B cell (primary cell): ENCODE measurements around the gene OLFM2. TPM values are rescaled to one million over a fixed set of nuclear protein-coding genes. Genes with fewer than 3 reads are reported as not detected.

Experiments
- ATAC-seq: fragments of 200-7000 bp; cut with Tn5 transposase; one replicate; pipeline ENCODE4 v1.10.0; 2021; ENCODE audit warnings: low read depth, mild to moderate bottlenecking, moderate number of reproducible peaks, moderate library complexity
- CTCF ChIA-PET: fragments of 350-600 bp; sonication (Branson Sonifier 250); formaldehyde crosslinking; loops from one replicate; lab custom pipeline; 2021; ENCODE audit warnings: antibody characterized with exemption, inconsistent platforms; lab: Charles Lee
- POLR2A ChIA-PET: fragments of 350-600 bp; sonication (Branson Sonifier 250); formaldehyde crosslinking; loops from one replicate; lab custom pipeline; 2021; ENCODE audit warnings: antibody characterized with exemption; lab: Charles Lee
- DNase-seq: peaks from one replicate; pipeline ENCODE4 v3.0.0; 2013
- H2AFZ ChIP-seq: 2 replicates; pipeline ENCODE4 v1.6.1; 2012; ENCODE audit warnings: mild to moderate bottlenecking, low read depth, low read length; ENCODE audit not compliant: insufficient read depth, poor library complexity, severe bottlenecking
- H3K27ac ChIP-seq, 2 donors: 1 replicate in 1 of 2; 2 replicates in 1 of 2; pipeline ENCODE4 v1.5.1; 2012 to 2013; ENCODE audit warnings: low read length in 2 of 2, mild to moderate bottlenecking in 2 of 2, moderate library complexity in 1 of 2
- H3K27me3 ChIP-seq, 4 experiments: fragments of 200-600 bp in 1 of 4; sonication (generic) in 1 of 4; replicated peaks in 1 of 4; 1 replicate in 2 of 4; 2 replicates in 2 of 4; pipeline versions ENCODE4 v1.6.1 to v1.7.0; 2013 to 2016; ENCODE audit warnings: low read length in 3 of 4, mild to moderate bottlenecking in 2 of 4, mixed read lengths in 1 of 4, moderate library complexity in 1 of 4; ENCODE audit not compliant: insufficient read depth in 4 of 4, control insufficient read depth in 3 of 4; ENCODE audit errors: control extremely low read depth in 1 of 4
- H3K36me3 ChIP-seq, 2 experiments: replicated peaks in 1 of 2; 1 replicate in 1 of 2; 2 replicates in 1 of 2; pipeline versions ENCODE4 v1.6.1 to v1.7.1; 2013; ENCODE audit warnings: low read length in 1 of 2; ENCODE audit not compliant: insufficient read depth in 2 of 2, control insufficient read depth in 1 of 2; ENCODE audit errors: control extremely low read depth in 1 of 2, extremely low read depth in 1 of 2
- H3K4me1 ChIP-seq, 2 donors: fragments of 200-600 bp in 1 of 2; sonication (generic) in 1 of 2; 1 replicate in 1 of 2; 2 replicates in 1 of 2; pipeline versions ENCODE4 v1.5.1 to v1.6.1; 2013 to 2017; ENCODE audit warnings: low read length in 2 of 2; ENCODE audit not compliant: control insufficient read depth in 2 of 2, insufficient read depth in 2 of 2
- H3K4me2 ChIP-seq: replicated peaks from 2 replicates; pipeline ENCODE3; 2012; ENCODE audit warnings: mild to moderate bottlenecking, low read depth, low read length; ENCODE audit not compliant: poor library complexity, severe bottlenecking
- H3K4me3 ChIP-seq, 5 experiments: fragments of 200-600 bp in 1 of 5; sonication (generic) in 1 of 5; 1 replicate in 3 of 5; 2 replicates in 2 of 5; pipeline versions ENCODE4 v1.5.1 to v1.7.0; 2011 to 2016; ENCODE audit warnings: low read length in 4 of 5, mild to moderate bottlenecking in 4 of 5, low read depth in 2 of 5, control low read depth in 1 of 5, moderate library complexity in 1 of 5; ENCODE audit not compliant: insufficient read depth in 1 of 5; ENCODE audit errors: control extremely low read depth in 1 of 5, extremely low read depth in 1 of 5
- H3K79me2 ChIP-seq: fragments of 200-600 bp; sonication (generic); one replicate; pipeline ENCODE4 v1.6.0; 2016; ENCODE audit warnings: low read length; ENCODE audit not compliant: control insufficient read depth, insufficient read depth
- H3K9ac ChIP-seq: fragments of 200-600 bp; sonication (generic); 2 replicates; pipeline ENCODE4 v1.6.1; 2017; ENCODE audit warnings: mild to moderate bottlenecking, low read length, moderate library complexity
- H3K9me3 ChIP-seq, 3 donors: one replicate each; pipeline versions ENCODE4 v1.6.1 to v1.7.1; 2013; ENCODE audit warnings: low read length in 2 of 3; ENCODE audit not compliant: control insufficient read depth in 2 of 3, insufficient read depth in 1 of 3; ENCODE audit errors: control extremely low read depth in 1 of 3
- H4K20me1 ChIP-seq: 2 replicates; pipeline ENCODE4 v1.6.0; 2012; ENCODE audit warnings: mild to moderate bottlenecking, low read length; ENCODE audit not compliant: insufficient read depth, control insufficient read depth, poor library complexity, severe bottlenecking
- H3K27ac Mint-ChIP-seq: one replicate; pipeline ENCODE4 v1.8.0; 2021; ENCODE audit warnings: mixed read lengths
- H3K27me3 Mint-ChIP-seq: one replicate; pipeline ENCODE4 v1.8.0; 2021; ENCODE audit warnings: mixed read lengths
- H3K4me1 Mint-ChIP-seq: one replicate; pipeline ENCODE4 v1.8.0; 2021; ENCODE audit warnings: mixed read lengths
- H3K4me3 Mint-ChIP-seq: one replicate; pipeline ENCODE4 v1.8.0; 2021; ENCODE audit warnings: mixed read lengths
- H3K9me3 Mint-ChIP-seq: one replicate; pipeline ENCODE4 v1.8.0; 2022; ENCODE audit warnings: mixed read lengths; ENCODE audit not compliant: insufficient read depth
- EZH2 ChIP-seq: IDR thresholded peaks from 2 replicates; pipeline ENCODE4 v1.6.1; 2012; ENCODE audit warnings: borderline replicate concordance, low read depth, mild to moderate bottlenecking, moderate library complexity, low read length; ENCODE audit not compliant: insufficient read depth, poor library complexity, severe bottlenecking
- WGBS: methylation state at CpG from one replicate; pipeline ENCODE4 v1.1.5; 2013; ENCODE audit warnings: missing lambda C conversion rate; ENCODE audit not compliant: insufficient coverage; 5-methylcytosine and 5-hydroxymethylcytosine counted together
- intact Hi-C: fragments of 100-400 bp; cut with micrococcal nuclease; formaldehyde crosslinking; loops from one replicate; pipeline ENCODE4 v1.10.0; 2022
- polyA plus RNA-seq: library from polyadenylated mRNA; depleted of rRNA; stranded (reverse); fragments of >200 nt; gene quantifications from 2 replicates; pipeline ENCODE4 v1.2.3, GENCODE V29; 2012
- total RNA-seq, 2 donors: library from RNA; stranded (reverse); fragments of 120-200 nt in 1 of 2; gene quantifications; 1 replicate in 1 of 2; 2 replicates in 1 of 2; pipeline versions ENCODE4 v1.2.3 to v1.2.4, GENCODE V29; 2013 to 2022
- TF ChIP-seq, protein P1 (sequence below): fragments of 200-600 bp; IDR thresholded peaks from one replicate; pipeline ENCODE4 v1.8.0; 2022; ENCODE audit warnings: antibody characterized with exemption, mild to moderate bottlenecking

OLFM2 gene
- total and polyA plus RNA-seq, 2 donors (not counting 1 experiment from before 2014, with no cell fraction given): 0.15 TPM; not detected in 1

DNA sequence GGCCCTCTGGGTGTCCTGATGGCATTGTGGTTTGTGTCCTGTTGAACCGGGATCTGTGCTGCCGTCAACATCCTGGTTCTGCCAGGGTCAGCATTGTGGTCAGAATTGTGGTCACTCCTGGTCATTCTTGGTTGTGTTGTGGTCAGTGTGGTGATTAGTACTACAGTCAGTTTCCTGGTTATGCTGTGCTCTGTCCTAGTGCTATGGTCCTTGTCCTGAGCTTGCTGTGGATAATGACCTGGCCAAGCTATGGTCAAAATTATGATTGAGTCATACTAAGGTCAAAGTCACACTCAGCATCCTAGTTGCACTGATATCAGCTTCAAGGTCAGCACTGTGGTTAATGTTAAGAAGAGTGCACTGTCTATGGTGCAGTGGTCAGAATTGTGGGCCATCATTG, 4.5 kb upstream of the OLFM2 start:
- ATAC-seq (no peak), DNase-seq (no peak)
- Histone ChIP-seq H3K4me1 (peaks cover 11% of the 10 kb centered on the region in 2 donors), H3K27ac (no peak overlapping the region), H2AFZ (no peak overlapping the region), H3K79me2 (no peaks in the 10 kb centered on the region), H3K4me3 (no peak overlapping the region), H3K9ac (no peak overlapping the region), H3K9me3 (peaks cover 2 to 28% (median 9%) of the 10 kb centered on the region in 3 donors), H3K4me2 (no peak overlapping the region), H4K20me1 (no peaks in the 10 kb centered on the region), H3K27me3 (peaks cover 0 to 39% (median 19%) of the 10 kb centered on the region in 4 experiments), H3K36me3 (no peaks in the 10 kb centered on the region)
- no peak overlapping the region for H3K27ac Mint-ChIP-seq
- ChIA-PET POLR2A (no interaction called here), CTCF (no interaction called here)
- peaks cover 2% of the 10 kb centered on the region for H3K9me3 Mint-ChIP-seq
- intact Hi-C loops: no loop called here
- H3K4me3 Mint-ChIP-seq: no peak overlapping the region
- peaks cover 42% of the 10 kb centered on the region for H3K27me3 Mint-ChIP-seq
- WGBS: 53% methylated on average over 2 of the region's 2 CpGs
- TF ChIP-seq EZH2: no peak
- TF ChIP-seq, protein P1, sequence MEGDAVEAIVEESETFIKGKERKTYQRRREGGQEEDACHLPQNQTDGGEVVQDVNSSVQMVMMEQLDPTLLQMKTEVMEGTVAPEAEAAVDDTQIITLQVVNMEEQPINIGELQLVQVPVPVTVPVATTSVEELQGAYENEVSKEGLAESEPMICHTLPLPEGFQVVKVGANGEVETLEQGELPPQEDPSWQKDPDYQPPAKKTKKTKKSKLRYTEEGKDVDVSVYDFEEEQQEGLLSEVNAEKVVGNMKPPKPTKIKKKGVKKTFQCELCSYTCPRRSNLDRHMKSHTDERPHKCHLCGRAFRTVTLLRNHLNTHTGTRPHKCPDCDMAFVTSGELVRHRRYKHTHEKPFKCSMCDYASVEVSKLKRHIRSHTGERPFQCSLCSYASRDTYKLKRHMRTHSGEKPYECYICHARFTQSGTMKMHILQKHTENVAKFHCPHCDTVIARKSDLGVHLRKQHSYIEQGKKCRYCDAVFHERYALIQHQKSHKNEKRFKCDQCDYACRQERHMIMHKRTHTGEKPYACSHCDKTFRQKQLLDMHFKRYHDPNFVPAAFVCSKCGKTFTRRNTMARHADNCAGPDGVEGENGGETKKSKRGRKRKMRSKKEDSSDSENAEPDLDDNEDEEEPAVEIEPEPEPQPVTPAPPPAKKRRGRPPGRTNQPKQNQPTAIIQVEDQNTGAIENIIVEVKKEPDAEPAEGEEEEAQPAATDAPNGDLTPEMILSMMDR: no peak
- H3K4me1 Mint-ChIP-seq: peaks cover 10% of the 10 kb centered on the region

DNA sequence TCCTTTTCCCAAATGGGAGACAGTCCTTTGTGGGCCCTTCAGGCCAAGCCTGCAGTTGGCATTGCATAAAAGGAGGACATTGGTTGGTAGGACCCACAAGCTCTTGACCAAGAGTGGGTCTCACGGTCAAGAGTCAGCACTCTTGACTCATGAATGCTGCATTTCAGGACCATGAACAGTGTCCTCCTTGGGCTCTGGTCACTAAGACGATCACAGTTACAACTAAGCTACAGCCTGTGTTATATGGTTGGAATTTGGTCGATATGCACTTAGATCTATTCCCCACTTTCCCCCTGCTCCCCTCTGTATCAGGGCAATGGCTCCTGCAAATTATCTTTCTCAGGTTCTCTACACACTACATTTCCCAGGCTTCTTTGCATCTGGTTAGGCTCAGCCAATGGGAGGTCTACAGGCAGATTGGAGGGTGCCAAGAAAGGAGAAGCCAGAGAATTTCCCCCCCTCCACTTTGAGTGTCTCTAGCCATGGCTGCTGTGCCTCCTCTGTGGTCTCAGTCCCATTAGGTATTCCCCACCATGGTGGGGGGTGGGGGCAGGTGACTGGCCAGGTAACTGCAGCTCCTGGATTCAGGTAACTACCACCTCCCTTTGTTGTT, 3.1 kb upstream of the OLFM2 start:
- WGBS: no CpG with 5 or more reads among the region's 3 CpGs
- peaks cover 0 to 53% (median 30%) of the 10 kb centered on the region in 4 experiments for H3K27me3 ChIP-seq
- ChIA-PET CTCF (interaction anchor here (0.8 kb wide), 1 partner anchor 9 kb away, joined by 4 read pairs; no protein-coding TSS in a partner anchor), POLR2A (interaction anchor here (0.7 kb wide), 1 partner anchor 191 kb away, joined by 6 read pairs; no protein-coding TSS in a partner anchor)
- DNase-seq: no peak
- H3K4me3 Mint-ChIP-seq: no peak overlapping the region
- no peak overlapping the region for H3K9ac ChIP-seq
- H3K4me1 Mint-ChIP-seq: peaks cover 20% of the 10 kb centered on the region
- H3K4me1 ChIP-seq: peaks cover 20% of the 10 kb centered on the region in 2 donors
- H3K4me2 ChIP-seq: no peak overlapping the region
- H4K20me1 ChIP-seq: no peaks in the 10 kb centered on the region
- H3K9me3 Mint-ChIP-seq: peaks cover 2% of the 10 kb centered on the region
- H3K4me3 ChIP-seq: no peak overlapping the region
- H2AFZ ChIP-seq: no peak overlapping the region
- H3K27me3 Mint-ChIP-seq: peaks cover 56% of the 10 kb centered on the region
- no peak overlapping the region for H3K27ac ChIP-seq
- H3K36me3 ChIP-seq: no peaks in the 10 kb centered on the region
- H3K9me3 ChIP-seq: peaks cover 2 to 31% (median 10%) of the 10 kb centered on the region in 3 donors
- no peaks in the 10 kb centered on the region for H3K79me2 ChIP-seq
- ATAC-seq: no peak
- H3K27ac Mint-ChIP-seq: no peak overlapping the region
- intact Hi-C loops: loop anchor here (10.0 kb wide), 1 partner anchor 255 kb away; the partner anchor contains the start of gene DNMT1
- TF ChIP-seq, protein P1: no peak
- TF ChIP-seq EZH2: no peak
